ENCODE data around the gene ERCC2.
"Not testable (repeated sequence)": the region's sequence is repeated elsewhere in the genome, so short reads cannot be mapped to it uniquely, and the experiment has no call there.

The ERCC2 gene

DNA sequence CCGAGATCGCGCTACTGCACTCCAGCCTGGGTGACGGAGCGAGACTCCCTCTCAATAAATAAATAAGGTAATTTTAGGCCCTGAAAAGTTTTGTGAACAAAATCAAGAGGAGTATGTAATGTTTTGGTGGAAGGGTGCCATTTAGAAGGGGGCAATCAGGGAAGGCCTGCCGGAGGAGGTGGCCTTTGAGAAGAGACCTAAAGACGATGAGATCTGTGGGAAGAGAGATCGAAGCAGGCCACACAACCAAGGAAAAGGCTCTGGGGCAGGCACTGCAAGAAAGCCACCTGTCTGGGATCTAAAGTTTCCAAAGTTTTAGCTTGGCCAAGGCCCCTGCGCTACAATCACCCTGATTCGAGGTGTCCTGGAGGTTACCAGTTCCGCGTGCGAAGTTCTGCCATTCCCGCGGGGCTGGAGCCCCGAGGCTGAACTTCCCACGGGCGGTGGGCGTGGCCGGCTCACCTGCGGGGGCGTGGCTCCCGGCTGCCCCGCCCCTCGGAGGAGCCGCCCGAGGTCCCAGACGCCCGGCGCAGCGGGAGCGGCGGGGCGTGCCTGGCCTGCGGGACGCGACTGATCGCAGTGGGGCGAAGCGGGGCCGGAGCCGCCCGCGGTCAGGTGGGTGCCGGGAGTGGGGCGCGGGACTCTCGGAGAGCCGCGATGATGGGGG lies 30.0 kb downstream of the ERCC2 start, which contains the start of gene KLC3:
Gene KLC3 (plus strand): TSS at position 519 of the 667 bp plus-strand sequence. CDS start 4,792 bp downstream, outside the sequence.
- in situ Hi-C loops (cut with MboI; ENCODE audit: low sequenced_read_pairs): no loop called here

DNA sequence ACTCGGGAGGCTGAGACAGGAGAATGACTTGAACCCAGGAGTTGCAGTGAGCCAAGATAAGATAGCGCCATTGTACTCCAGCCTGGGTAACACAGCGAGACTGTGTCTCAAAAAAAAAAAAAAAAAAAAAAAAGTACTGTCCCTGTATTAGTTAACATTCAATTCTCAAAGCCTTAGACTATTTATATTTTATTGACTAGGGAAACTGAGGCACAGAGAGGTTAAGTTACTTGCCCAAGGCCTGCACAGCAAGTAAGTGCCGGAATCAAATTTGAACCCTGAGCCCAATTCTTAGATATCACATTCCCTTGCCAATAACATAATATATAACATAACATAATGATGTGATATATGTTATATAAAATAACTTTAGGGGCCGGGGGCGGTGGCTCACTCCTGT lies 30.7 kb downstream of the ERCC2 start:
- in situ Hi-C loops (cut with MboI; ENCODE audit: low sequenced_read_pairs): no loop called here

DNA sequence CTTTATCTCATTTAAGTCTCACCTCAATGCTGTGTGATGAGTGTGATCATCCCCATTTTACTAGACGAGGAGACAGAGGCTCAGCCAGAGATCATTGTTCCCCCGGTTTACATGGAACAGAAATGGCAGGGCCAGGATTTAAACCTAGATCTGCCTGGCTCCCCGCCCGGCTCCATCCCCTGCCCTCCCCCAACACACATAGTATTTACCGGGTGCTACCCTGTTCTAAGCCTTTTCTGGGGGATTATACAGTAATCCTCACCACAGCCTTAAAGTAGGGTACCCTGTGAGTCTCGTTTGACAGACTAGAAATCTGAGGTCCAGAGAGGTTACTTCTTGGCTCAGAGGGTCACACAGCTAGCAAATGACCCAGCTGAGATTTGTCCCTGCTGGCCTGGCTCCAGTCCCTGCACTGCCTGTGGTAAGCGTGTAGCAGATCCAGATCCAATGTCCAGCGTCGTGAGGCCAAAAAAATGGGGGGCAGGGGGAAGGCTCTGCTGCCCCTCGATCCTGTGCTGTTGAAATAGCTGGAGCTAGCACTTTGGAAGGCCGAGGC lies 33.6 kb downstream of the ERCC2 start:
- in situ Hi-C loops (cut with MboI; ENCODE audit: low sequenced_read_pairs): no loop called here

DNA sequence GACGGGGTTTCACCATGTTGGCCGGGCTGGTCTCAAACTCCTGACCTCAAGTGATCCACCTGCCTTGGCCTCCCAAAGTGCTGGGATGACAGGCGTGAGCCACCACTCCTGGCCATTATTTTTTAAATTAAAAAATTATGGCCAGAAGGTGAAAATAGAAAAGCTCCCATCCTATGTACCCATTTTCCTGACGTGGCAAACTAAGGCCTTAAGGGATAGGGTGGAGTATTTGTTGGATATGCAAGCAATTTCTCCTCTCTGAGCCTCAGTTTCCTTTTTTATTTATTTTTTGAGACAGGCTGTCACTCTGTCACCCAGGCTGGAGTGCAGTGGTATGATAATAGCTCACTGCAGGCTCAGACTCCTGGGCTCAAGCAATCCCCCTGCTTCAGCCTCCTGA lies 35.5 kb downstream of the ERCC2 start:
- in situ Hi-C loops (cut with MboI; ENCODE audit: low sequenced_read_pairs): not testable (repeated sequence)

DNA sequence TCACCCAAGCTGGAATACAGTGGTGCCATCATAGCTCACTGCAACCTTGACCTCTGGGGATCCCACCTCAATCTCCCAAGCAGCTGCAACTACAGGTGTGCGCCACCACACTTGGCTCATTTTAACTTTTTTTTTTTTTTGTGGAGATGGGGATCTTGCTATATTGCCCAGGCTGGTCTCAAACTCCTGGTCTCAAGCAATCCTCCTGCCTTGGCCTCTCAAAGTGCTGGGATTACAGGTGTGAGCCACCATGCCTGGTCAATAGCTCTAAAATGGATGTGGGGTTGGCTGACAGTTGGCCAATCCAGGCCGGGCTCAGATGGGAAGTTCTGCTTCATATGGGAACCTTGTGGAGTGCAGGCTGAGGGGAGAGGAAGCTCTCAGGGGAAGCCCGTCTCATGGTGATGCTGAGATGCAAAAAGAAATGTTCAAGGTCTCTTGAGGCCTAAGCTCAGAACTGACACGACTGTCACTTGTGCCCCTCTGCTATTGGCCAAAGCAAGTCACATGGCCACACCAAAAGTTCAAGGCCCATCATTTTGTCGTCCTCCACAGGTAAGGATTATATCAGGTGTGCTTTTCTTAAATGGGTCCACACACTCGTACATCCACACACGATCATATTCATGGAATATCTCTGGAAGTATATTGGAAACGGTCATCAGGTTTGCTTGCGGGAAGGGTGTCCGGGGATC lies 36.6 kb downstream of the ERCC2 start:
- in situ Hi-C loops (cut with MboI; ENCODE audit: low sequenced_read_pairs): no loop called here

DNA sequence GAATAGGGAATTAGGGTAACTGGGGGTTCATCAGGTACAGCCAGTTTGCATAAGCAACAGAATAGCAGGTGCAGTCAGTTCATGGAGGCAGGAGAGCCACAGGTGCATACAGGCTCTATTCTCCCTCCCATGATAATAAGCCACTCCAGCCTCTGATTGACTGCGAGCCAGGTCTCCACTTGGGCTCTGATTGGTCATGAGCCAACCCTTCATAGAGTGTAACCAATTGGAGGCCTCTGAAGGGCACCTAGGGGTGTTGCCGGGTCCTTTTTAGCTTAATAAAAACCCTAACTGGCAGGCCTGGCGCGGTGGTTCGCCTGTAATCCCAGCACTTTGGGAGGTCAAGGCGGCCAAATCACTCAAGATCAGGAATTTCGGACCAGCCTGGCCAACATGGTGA lies 39.0 kb downstream of the ERCC2 start:
- in situ Hi-C loops (cut with MboI; ENCODE audit: low sequenced_read_pairs): no loop called here

DNA sequence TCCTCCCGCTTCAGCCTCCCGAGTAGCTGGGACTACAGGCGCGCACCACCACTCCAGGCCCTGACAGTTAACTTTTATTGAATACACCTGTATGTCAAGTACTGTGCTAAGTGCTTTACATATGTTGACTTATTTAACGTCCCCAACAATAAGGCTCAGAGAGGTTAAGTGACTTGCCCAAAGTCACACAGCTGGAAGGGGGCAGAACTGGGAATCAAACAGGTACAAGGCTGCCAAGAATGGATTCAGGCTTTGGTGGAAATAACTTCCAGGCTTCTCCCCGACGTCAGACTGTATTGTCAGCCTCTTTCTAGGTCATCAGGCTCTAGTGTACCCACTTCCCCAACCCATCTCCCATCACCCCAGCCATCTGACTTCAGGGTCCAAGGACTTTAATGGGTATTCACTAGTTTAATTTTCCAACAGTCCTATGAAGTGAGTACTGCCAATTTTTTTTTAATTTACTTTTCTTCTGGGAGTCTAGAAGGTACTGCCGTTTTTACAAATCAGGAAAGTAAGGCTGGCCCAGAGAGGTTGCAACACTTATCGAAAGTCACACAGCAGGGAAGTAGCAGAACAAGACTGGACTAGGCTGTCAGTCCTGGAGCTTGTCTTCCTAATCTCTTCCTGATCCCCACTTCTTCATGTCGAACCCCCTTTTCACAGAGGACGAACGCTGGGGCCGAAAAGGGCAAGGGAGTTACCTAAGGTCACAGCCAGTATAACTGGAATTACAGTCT lies 42.8 kb downstream of the ERCC2 start:
- in situ Hi-C loops (cut with MboI; ENCODE audit: low sequenced_read_pairs): no loop called here

DNA sequence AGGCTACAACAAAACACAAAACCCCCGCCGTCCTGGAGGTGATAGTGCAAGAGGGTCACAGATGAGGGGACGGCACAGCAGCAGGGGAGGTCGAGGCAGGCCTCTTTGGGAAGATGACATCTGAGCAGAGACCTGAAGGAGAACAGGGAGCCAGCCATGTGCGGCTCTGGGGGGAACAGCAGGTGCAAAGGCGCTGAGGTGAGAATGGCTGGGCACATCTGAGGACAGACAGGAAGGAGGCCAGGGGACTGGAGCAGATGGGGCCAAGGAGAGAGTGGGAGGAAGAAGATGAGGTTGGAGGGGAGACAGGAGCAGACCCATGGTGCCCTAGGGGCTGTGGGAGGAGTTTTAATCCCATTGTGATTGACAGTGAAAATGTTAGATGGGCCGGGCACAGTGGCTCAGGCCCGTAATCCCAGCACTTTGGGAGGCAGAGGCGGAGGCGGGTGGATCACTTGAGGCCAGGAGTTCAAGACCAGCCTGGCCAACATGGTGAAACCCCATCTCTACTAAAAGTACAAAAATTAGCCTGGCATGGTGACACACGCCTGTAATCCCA lies 45.9 kb downstream of the ERCC2 start:
- in situ Hi-C loops (cut with MboI; ENCODE audit: low sequenced_read_pairs): no loop called here

DNA sequence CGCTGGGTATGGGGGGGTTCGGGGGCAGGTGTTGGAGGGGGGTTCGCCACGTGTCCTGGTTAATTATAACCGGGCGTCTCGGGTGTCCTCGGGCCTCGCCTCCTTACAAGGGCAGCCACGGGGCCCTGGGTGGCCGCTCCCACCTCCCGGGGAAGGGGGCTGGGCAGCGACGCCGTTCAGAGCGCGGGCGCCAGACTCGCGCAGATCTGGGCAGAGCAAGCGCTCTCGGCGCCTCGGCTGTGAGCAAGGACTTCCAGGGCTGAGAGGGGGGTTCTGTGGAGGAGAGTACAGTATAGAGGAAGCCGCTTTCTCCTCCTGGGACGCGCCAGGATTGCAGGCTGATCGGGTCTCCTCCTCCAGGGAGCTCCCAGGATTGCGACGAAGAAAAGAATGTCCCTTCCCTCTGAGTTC lies 46.7 kb downstream of the ERCC2 start:
- in situ Hi-C loops (cut with MboI; ENCODE audit: low sequenced_read_pairs): no loop called here

DNA sequence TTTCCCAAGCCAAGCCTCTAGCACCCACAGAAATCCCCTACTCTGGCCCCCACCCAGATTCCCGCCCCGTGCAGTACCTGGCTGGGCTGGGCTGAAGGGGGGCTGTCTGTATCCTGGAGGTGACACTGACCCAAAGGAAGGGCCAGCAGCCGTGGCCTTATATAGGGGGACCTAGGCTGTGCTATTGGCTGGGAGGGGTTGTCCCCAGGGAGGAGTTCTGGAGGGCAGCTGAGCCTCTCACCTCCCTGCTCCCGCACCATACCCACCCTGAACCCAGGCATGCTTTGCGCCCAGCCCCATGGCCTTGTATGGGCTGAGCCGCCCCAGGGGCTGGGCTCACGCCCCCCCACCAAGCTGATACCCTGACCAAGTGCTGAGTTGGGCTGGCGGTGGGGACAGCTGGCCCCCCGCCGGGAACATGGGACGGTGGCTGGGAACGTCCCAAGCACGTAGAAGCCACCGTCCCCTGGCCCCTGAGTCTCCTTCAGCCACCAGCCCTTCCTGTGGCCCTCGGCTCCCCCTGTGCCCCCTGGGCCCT lies 47.6 kb downstream of the ERCC2 start, which contains the start of gene CKM:
Gene CKM (minus strand): TSS at position 132 of the 538 bp plus-strand sequence. CDS start 3,162 bp downstream, outside the sequence.
- in situ Hi-C loops (cut with MboI; ENCODE audit: low sequenced_read_pairs): no loop called here

DNA sequence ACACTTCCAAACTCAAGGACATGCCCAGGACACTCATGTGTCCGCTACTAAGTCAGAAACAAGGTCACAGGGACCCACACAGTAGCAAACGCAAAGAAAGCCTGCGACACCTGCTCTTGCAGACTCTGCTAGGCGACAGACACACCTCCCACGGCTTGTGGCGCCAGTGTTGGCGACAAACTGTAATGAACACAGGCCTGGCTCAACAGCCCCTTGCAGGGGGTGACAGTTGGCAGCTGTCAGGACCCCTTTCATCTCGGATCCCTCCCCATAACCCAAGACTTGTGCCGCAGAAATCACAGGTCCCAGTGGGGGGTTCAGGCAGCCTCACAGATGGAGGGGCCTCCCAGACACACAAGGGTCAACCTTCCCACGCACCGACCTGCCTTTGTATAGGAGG lies 48.1 kb downstream of the ERCC2 start:
- in situ Hi-C loops (cut with MboI; ENCODE audit: low sequenced_read_pairs): no loop called here

DNA sequence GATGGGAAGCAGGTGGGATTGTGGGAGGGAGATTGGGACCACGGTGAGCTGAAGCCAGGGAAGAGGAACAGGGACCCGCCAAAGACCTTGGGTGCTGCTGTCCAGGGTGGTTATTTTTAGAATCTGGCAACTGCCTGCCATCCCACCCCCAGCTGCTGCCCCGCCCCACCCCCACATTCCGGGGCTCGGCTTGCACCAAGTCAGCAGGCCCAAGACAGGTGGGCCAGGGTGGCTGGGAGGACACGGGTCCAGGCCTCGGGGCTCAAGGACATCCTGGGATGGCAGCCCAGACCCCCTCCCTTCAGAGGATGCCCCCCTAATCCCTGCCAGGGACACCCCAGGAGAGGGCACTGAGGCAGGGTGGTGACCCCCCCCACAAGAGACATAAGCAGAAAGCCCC lies 48.5 kb downstream of the ERCC2 start:
- in situ Hi-C loops (cut with MboI; ENCODE audit: low sequenced_read_pairs): no loop called here

DNA sequence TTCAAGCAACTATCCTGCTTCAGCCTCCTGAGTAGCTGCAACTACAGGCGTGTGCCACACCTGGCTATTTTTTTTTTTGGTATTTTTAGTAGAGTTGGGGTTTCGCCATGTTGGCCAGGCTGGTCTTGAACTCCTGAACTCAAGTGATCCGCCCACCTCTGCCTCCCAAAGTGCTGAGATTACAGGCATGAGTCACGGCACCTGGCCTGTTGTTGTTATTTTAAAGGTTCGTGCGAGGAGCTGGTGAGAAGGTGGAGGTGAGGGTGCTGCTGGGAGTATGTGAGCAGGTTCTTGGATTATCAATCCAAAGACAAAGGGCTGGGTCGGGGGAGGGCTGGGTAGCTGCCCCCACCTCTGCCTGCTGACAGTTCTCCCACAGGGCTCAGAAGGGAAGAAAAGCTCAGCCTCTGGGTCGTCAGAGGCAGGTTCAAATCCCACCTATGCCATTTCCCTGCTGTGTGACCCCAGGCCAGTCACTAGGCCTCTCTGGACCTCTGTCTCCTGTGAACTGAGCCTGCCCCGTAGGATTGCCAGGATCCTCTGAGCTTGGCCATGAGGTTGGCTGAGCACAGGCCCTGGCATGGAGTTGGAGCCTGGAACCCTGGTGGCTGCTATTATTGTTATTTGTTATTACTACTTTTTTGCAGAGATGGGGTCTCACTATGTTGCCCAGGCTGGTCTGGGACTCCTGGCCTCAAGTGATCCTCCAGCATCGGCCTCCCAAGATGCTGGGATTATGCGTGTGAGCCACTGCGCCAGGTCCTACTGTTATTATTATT lies 49.2 kb downstream of the ERCC2 start:
- in situ Hi-C loops (cut with MboI; ENCODE audit: low sequenced_read_pairs): no loop called here

DNA sequence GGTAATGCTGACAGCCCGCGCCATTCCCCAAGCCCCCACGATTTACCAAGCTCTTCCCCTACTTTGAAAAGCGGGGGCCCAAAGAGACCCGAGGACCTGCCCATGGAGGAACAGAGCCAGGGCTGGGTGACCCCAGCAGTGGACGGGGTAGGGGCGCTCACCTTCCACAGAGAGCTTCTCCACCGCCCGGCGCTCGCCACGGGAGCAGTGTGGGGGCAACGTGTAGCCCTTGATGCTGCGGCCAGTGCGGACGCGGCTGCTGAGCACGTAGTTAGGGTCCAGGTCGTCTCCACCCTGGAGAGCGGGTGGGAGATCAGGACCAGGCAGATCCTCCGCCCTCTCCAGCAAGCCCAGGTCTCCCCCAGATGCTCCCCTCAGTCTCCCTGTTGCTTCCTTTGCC lies 55.1 kb downstream of the ERCC2 start:
- in situ Hi-C loops (cut with MboI; ENCODE audit: low sequenced_read_pairs): no loop called here

DNA sequence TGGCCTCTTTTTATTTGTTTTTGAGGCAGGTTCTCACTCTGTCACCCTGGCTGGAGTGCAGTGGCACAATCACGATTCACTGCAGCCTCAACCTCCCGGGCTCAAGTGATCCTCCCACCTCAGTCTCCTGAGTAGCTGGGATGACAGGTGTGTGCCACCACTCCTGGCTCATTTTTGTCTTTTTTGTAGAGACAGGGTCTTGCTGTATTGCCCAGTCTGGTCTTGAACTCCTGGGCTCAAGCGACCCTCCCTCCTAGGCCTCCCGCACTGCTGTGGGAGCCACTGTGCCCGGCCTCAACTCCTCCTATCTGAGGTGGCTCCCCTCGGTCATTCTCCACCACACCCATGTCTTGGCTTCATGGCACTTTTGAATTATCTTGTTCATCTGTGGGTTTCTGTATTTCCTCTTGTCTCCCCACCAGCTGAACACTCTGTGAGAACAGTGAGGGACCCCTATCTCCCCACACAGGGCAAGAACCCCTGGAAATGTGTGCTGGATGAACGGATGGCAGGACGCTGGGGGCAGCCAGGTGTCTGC lies 55.6 kb downstream of the ERCC2 start:
- in situ Hi-C loops (cut with MboI; ENCODE audit: low sequenced_read_pairs): no loop called here

DNA sequence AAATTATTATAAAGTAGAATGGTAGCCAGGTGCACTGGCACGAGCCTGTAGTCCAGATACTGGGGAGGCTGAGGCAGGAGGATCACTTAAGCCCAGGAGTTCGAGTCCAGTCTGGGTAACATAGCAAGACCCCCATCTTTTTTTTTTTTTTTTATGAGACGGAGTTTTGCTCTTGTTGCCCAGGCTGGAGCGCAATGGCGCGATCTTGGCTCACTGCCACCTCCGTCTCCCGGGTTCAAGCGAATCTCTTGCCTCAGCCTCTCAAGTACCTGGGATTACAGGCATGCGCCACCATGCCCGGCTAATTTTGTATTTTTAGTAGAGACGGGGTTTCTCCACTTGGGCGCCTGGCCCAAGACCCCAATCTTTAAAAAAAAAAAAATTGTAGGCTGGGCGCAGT lies 58.1 kb downstream of the ERCC2 start:
- in situ Hi-C loops (cut with MboI; ENCODE audit: low sequenced_read_pairs): not testable (repeated sequence)

DNA sequence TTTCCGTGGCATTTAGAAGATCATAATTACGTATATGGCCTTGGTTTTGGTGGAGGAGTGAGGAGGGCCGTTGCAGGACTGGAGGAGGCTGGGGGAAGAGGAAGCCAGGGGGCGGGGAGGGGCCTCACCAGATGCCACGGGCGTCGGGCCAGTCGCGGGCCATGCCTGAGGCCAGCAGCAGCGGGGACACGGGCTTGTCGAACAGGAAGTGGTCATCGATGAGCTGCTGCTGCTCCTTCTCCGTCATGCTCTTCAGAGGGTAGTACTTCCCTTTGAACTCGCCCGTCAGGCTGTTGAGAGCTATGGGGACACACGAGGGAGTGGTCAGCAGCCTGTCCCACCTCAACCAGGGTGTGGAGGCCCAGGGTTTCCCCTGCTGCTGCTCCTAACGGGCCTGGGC lies 58.8 kb downstream of the ERCC2 start:
- in situ Hi-C loops (cut with MboI; ENCODE audit: low sequenced_read_pairs): no loop called here

DNA sequence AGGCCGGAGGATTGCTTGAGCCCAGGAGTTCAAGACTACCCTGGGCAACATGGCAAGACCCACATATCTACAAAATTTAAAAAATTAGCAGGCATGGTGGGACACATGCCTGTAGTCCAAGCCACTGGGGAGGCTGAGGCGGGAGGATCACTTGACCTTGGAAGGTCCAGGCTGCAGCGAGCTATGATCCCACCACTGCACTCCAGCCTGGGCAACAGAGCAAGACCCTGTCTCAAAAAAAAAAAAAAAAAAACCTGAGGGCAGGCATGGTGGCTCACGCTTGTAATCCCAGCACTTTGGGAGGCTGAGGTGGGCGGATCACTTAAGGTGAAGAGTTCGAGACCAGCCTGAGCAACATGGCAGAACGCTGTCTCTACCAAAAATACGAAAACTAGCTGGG lies 61.1 kb downstream of the ERCC2 start:
- in situ Hi-C loops (cut with MboI; ENCODE audit: low sequenced_read_pairs): not testable (repeated sequence)

DNA sequence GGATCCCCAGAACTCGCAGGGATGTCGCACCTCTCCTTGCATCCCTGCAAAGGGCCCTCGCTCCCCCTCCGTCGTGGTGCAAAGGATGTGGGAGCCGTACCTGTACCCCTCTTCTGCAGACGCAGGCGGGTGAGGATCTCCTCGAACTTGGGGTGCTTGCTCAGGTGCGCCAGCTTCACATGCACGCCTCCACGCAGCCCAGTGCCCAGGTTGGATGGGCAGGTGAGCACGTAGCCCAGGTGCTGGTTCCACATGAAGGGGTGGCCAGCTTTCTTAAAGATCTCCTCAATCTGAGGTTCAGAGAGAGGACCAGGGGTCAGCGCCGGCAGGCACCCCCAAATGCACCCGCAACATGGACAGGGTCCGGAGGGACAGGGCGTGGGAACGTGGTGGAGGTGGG lies 63.0 kb downstream of the ERCC2 start:
- in situ Hi-C loops (cut with MboI; ENCODE audit: low sequenced_read_pairs): no loop called here

DNA sequence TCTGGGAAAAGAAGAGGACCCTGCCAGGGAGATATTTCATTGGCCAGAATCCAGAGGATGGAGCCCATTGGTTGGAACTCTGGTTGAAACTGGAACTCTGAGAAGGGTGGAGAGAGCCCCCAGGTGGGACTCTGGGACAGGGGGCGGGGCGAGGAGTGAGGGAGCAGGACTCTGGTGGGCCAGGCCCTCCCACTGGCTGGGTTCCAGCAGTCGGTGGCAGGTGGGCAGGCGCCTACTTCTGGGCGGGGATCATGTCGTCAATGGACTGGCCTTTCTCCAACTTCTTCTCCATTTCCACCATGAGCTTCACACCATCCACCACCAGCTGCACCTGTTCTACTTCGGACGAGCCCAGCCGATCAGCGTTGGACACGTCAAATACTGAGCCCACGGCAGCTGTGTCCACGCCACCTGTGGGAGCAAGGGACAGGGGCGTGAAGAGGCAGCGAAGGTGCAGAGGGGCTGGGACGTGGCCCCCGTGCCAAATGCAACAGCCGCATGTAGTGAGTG lies 63.8 kb downstream of the ERCC2 start:
- in situ Hi-C loops (cut with MboI; ENCODE audit: low sequenced_read_pairs): no loop called here

Data from HL-60/S4 (cell line).